NCI-H2107 treated with DMSO at 0.1 percent for 48 hours (cell line): ENCODE data around the gene MAGIX.
A peak's percentile ranks its signal among the peaks of the same experiment; 100 is the strongest.

Experiments
- DNase-seq: peaks from one replicate; lab custom pipeline; 2025; ENCODE audit not compliant: unreplicated experiment; lab: John Stamatoyannopoulos, UW

The MAGIX gene

DNA sequence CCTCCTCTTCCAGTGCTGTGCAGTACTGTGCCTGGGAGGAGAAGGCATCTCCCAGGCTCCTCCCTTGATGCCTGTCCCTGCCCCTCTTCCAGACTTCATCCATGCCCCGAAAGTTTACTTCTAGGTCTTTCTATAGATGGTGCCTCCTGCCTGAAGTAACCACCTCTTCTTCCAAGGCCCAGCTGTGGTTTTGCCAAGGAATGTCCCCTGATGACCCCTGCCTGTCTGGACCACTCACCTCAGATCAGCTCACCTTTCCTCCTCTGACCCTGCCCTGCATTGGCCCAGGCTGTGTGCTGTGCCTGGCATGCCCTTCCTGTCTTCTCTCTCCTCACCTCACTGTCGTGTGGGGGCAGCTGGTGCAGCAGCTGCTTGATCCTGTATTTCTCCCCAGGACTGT is 16.8 kb downstream of the MAGIX start:
- no peak for DNase-seq

DNA sequence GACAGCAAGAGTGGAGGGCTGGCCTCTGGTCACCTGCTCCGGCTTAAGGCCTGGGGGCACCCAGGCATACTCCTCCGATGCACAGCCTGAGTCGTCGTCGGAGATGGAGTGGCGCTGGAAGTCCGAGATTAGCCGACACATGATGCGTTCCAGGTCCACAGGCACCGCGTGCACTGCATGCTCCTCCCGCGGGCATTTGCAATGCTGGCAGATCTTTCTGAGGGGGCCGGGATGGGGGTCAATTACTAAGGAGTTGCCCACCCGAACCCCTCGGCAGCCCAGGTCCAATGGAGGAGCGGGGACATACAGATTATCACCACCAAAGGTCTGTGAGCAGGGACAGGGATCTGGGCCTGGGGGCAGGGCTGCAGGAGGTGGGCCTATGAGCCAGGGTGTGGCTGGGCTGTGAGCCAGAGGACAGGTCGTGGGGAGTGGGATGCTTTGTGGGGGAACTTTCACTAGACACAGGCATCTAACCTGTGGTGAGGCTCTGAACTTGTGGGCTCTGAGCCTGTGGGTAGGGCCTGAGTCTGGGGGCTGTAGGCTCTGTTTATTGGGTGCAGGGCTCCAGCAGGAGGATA is 21.2 kb downstream of the MAGIX start:
- DNase-seq = no peak

DNA sequence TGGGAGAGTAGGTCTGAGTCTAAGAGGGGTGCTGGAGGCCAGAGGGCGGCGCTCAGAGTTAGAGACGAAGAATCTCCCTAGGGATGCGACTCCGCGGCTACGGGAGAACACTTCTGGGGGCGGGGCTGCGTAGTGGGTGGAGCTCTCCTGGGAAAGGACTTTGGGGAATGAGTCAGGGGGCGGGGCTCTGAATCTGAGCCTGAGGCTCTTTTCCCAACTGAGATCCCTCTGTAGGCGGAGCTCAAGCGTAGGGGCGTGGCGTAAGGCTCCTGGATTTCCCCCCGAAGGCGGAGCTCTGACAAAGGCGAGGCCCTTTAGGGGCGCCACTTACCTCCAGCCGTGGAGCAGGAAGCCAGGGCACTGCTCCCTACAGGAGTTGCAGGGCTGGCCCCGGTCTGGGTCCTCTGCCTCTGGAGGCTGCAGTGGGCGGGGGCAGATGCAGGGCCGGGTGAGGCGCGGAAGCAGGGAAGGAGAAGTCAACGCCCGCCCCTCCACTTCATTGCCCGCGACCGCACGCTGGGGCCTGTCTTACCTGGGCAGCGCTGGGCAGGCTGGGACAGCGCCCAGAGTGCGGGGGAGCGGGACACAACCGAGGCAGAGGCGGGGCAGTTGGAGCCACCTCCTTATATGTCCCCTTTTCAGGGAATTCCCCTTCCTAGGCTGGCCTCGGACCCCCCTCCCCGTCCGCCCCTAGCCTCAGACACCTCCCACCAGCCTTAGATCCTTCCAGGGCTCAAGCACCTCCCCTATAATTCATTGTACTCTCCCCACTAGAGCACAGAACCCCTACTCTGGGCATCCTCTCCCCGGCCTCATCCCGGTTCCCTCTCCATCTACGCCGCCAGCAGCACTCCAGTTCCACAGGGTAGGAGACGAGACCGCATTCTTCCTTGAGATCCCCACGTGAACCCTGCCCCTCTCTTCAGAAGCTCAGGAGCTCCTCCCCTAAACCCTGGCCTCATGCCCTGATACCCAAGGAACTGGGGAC is 22.0 kb downstream of the MAGIX start:
- peak; percentile 96 for DNase-seq

DNA sequence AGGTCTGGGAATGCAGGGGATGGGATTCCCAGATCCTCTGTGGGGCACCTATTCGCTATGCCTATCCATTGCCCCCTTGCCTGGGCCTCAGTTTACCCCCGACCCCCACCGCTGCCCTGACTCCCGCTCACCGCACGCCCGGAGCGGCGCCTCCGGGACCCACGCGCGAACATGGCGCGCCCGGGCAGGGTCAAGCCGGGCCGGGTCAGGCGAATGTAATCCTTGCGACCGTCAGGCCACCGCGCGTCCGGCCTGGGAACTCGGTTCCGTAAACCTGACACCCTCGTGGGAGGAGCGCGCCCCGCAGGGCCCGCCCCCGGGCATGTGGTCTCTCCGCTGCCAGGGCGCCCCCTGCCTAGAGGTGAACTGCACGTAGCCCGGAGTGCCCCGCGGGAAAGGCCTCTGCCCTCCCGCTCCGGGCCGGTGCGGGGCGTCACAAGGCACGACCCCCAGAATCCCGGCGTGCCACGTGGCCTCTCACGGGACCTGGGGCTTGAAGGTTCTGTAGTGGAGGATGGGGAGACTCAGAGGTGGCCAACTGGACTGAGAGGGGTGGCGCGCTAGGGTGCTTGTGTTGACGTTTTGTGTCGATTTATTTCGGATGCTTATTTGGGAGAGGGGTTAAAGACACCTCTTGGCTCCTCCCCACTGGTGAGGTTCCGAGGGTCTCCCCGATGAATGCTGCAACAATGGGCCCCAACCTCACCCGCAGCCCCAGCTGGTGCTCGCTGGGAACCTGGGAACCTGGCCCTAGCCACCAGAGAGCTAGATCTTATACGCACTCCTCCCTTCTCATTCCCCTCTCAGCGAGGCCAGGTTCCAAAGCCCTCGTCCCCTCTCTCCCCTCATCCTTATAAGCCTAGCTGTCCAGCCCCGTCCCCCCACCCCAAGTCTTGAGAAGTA is 23.8 kb downstream of the MAGIX start, which contains the start of gene PRICKLE3:
PRICKLE3 (minus strand) TSS at position 249 of the 903 bp plus-strand sequence; CDS start at position 173, 76 bp downstream.
- peak; percentile 36 for DNase-seq

DNA sequence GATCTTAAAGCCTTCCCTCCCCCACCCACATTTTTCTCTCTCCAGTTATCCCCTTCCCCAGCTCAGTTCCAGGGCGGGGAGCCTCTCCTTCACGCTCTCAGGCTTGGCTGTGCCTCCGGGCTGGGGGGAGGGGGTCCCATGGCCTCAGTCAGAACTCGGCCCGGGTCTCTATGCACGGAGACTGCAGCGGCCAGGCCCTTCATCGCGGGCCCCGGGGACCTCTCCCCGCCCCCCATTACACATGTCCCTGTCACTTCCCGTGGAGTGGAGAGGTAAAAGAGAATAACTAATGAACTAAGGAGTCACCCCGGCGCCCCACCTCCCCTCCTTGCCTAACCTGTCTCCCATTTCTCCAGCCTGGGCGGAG is 24.5 kb downstream of the MAGIX start:
- DNase-seq = no peak

DNA sequence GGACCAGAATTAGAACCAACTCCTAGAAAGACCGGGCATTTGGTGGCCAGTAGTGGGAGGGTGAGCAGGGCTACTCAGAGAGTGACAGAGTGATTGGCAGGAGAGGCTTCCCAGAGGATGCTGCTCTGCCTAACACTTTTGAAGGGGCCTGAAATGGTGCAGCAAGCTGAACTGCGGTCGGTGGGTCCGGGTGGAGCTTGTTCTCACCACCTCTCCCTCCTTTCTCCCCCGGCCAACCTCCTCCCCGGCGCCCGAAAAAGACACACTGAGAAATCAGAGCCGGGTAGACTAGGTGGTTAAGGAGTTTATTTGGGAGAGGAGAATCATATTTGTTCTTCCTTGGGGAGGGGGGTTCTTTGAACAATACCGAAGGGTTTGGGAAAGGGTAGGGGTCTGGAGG is 25.0 kb downstream of the MAGIX start:
- no peak for DNase-seq

DNA sequence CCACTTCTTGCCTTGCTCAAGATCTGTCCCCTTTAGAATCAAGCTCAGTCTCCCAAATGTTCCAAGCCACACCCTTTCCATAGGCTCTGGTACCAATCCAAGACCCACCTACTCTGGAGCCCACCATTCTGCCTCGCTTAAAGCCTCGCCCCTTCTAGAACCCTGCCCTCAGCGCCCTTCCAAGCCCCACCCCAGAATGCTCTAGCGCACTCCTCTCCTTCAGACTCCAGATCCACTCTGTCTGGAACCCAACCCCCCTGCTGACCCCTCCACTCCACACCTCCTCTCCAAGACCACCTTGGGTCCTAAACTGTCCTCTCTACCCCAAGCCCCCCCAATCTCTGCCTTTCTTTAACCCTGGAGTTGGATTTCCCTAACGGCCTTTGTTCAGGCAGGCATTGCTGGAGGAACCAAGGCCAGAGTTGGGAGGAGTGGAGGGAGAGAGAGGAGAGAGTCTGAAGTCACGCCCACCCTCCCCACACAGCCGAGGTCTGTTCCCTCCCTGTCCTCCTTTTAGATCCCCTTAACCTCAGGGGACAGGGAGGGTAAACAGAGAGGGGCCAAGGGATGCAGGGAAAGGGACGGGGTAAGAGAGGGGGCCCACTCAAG is 26.0 kb downstream of the MAGIX start:
- no peak for DNase-seq

DNA sequence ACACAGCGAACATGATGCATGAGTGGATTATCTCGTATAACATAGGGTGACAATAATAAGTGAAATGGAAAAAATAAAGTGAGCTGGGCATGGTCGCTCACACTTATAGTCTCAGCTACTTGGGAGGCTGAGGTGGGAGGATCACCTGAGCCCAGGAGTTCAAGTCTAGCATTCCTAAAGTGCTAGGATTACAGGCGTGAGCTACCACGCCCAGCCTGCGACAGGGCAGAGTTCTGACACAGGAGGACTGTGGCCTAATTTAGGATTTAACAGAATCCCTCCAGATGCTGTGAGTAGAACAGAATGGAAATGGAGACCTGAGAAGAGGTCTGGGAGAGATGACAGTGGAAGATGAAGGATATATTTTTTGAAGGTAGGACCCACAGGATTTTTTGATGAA is 27.0 kb downstream of the MAGIX start:
- DNase-seq = no peak

DNA sequence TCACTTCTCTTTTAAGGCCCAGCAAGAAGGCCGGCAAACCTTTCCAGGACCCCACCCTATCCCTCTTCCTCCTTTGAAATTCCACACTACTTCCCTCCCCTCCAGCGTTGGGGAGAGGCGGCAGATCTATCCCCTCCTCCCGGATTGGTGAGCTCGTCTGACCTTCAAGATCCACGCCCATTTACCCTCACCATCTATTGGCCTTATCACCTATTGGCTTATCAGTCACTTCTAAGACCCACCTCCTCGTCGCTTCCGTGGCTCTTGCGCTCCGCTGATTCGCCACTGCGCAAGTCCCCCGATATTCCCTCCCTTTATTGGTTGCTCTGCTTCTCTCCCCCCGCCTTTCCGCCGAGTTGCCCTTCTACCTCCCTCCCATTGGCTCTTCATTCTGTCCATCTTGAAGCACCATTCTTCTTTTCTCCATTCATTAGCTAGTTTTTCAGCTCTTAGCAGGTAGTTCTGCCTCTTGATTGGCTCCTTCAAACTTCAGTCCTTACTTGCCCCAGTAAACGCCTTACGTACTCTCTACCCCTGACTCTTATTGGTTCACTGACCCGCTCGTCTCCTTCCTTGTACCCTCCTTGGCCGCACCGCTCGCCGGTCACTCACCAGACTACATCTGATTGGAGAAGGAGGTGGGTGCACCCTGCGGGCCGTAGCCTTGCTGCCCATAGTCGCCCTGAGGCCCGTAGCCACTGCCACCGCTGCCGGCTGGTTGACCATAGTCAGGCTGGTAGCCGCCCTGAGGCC is 28.4 kb downstream of the MAGIX start:
- DNase-seq = peak; percentile 100

DNA sequence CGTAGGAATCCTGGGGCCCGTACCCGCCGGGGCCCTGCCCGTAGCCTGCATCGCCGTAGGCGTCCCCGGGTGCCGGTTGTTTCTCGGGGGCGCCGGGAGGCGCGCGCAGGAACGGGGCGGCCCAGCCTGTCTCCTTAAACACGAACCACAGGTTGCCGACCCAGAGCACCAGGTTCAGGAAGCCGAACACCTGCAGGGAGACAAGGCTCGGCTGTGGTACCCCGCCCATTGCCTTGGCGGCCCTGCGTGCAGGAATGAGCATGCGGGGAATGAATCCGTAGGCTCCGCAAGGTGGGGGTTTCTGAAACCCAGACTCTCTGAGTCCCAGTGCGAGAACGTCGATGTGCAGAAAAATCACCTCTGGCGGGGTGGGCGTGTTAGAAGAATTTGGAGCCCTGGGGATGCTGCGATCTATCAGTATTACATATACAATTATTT is 29.0 kb downstream of the MAGIX start:
- DNase-seq = no peak

DNA sequence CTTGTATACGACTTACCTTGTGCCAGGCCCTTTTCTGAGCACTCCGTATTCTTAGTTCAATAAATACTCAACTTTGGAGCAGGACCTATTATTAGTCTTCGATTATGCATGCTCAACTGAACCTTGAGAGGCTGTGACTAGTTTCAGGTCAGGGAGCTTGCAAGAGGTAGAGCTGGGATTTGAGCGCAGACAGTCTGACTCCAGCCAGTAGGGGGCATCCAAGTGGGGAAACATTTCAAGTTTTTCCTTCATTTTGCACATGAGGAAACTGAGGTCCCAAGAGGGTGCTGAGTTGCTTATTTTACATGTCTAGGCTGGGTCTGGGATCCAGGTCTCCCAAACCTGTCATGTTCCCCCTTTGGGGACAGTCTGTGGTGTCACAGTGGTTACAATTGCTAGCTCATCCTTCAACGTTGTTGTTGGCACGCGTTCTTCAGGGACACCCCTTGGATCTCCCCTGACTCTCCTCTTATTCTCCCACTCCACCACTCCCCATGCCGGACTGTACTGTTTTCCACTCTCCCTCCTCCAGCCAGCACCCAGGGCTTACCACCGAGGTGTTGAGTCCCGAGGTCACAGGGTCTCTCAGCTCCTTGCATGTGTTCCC is 30.3 kb downstream of the MAGIX start:
- DNase-seq = peak; percentile 38

DNA sequence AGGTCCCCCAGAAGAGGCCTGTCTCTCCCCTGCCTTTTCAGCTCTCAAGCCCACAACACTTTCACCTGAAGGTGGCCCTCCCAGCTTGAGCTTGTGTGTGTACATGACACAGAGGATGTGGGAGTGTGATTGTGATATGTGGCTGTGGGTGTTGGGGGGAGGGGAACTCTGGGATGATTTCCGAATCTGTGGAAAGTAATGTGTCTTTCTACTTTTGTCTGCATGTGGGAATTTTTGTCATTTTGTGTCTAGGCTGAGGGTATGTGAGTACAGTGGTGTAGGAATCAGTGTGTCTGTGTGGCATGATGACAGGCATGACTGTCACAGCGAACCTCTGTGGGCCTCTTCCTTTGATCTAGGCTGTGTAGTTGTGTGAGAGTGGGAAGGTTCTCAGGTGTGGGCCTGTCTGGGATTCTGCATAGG is 31.0 kb downstream of the MAGIX start:
- no peak for DNase-seq

DNA sequence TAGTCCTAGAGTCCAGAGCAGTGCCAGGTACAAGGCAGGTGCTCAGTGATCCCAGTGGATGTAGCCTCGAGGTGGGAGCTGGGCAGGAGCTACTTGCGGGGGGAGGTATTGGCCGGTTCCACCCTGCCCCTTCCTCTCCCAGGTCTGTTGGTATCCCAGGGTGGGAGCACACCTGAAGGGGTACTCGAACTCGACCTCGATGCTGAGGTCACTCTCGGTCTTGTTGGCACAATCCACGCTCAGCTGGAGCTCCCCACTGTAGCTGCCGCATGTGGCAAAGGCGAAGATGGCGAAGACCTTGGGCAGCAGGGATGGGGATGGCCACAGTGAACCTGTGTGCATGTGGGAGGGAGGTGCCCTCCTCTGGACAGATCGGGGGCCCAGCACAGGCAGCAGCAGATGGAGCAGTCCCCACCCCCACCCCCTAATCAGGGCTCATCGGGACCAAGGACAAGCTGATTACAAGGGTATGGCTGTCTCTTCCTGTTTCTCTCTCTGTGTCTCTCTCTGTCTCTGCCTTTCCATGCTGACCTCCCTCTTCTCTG is 35.1 kb downstream of the MAGIX start:
- no peak for DNase-seq

DNA sequence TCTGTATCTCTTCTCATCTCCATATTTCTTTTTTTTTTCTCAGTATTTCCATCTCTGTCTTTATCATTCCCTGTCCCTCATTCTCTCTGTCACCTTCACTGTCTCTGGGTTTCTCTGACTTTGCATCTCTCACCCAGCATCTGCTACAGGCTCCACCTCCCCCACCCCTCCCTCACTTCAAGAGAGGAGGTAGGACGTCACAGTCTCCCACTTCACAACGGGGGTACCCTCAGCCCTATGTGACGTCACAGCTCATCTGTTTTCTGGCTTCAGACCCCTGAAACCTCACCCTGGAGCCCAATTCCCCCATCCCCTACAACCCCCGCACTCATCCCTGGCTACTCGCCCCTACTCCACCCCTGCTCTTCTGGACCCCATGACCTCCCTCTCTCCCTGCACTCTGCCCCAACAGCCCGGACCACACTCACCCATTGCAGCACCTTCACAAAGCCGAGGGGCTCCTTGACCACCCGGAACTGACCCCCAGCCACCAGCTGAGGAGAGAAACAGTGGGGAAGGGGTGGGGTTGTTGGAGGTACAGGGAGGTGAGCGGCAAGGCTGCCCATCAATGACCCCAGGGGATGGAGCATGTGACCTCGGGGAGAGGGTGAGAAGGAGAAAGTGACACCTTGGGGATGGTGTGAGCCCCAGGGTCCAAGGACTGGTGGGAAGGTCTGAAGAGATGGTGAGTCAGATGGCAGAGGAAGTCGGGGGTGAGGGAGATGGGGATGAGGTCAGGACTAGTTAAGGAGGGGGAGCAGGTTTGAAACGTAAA is 36.2 kb downstream of the MAGIX start:
- no peak for DNase-seq

DNA sequence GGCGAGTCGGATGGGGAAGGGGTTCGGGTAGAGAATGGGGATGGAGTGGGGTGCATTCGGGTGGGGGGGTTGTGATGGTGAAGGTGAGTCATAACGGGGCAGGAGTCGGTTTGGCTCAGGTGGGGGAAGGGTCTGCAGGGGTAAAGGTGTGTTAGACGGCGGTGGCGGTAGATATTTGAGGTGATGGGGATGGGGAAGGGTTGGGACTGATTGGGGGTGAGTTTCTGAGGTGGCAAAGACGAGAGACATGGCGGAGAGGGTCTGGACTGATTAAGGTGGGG is 36.7 kb downstream of the MAGIX start:
- no peak for DNase-seq

DNA sequence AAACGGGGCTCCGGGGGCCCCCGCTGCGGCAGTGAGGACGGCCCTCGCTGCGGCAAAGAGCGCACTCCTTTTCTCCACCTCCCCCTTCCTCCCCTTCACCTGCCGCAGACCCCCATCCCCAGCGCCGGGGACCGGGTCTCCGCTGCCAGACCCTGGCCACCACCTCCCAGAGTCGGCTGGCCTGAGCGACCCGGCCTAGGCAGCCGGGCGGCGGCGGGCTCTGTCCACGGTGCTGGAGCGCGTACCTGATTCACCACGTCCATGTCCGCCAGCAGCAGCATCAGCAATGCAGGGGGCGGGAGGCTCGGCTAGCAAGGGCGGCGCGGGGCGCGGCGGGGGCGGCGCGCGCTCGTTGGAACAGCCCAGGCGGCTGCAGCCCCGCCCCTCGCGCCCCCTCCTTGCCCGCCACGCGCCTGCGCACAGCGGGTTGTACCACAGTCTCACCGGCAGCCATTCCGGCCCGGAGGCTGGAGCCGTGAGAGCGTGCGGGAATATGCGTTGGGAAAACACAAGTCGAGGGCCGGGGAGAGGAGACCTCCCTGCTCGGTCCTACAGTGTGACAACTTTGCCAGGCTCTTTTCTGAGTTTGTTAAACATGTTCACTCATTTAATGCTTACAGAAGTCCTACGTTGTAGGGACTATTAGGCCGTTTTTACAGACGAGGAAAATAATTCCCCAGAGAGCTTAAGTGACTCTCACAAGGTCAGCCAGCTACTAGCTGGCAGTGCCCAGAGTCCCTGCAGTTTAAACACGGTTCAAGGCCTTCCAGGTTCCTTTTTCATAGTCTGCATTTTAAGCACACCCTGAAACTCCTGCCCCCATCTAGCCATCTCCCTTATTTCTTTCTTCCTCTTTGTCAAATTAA is 37.6 kb downstream of the MAGIX start, which contains the start of gene SYP:
SYP (minus strand) TSS at position 288 of the 866 bp plus-strand sequence; CDS start at position 281, 7 bp downstream.
- DNase-seq = peak; percentile 70

DNA sequence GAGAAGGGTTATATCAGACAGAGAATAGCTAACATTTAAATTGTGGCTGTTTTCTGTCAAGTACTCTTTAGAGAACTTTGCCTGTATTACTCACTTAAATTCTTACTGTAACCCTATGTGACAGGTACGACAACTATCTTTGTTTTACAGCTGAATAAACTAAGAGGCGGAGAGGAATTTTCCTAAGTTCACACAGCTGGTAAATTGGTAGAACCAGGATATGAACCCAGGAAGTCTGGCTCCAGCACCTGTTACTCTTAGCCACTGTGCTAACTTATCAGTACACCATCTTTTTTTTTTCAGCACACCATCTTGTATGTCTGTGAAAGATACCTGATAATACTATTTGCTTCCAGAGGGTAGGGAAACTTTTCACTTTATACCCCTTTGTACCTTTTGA is 39.5 kb downstream of the MAGIX start:
- DNase-seq = no peak

DNA sequence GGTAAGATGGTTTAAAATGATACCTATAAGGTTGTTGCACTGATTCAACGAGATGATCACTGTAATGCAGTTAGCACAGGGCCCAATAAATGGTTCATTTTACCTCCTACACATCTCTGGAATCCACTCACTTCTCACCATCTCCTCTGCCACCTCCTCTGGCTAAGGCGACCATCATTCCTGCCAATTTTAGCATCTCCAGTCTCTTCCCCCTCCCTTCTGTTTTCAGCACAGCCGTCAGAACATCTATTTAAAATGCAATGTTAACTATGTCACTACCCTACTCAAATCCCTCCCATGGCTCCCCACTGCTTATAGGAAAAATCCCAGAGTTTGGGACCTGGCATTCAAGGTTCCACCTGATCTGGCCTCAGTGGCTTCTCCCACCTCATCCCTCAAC is 41.0 kb downstream of the MAGIX start:
- no peak for DNase-seq
